HEK293T (cell line): Measurements from ENCODE around the gene VWA5B1.

Experiments used
- CTCF ChIA-PET: fragments of 350-600 bp; formaldehyde crosslinking; extraction: SDS; loops from one replicate; lab custom pipeline; 2021; ENCODE audit warnings: antibody characterized with exemption, inconsistent platforms; lab: Yijun Ruan, JAX
- POLR2A ChIA-PET: fragments of 350-600 bp; formaldehyde crosslinking; extraction: SDS; loops from one replicate; lab custom pipeline; 2020; ENCODE audit warnings: antibody characterized with exemption, inconsistent platforms; lab: Yijun Ruan, JAX
- DNase-seq: peaks from one replicate; pipeline ENCODE4 v3.0.0; 2012; ENCODE audit warnings: mixed read lengths; ENCODE audit errors: extremely low spot score
- ARNT ChIP-seq: fragments of 450-650 bp; IDR thresholded peaks from 2 replicates; pipeline ENCODE4 v1.6.1; 2017; ENCODE audit warnings: mild to moderate bottlenecking
- BHLHE40 ChIP-seq: fragments of 450-650 bp; IDR thresholded peaks from 2 replicates; pipeline ENCODE4 v1.6.1; 2016; ENCODE audit warnings: mild to moderate bottlenecking, moderate library complexity, borderline replicate concordance
- CTBP1 ChIP-seq: fragments of 450-650 bp; IDR thresholded peaks from 2 replicates; pipeline ENCODE4 v1.6.1; 2016; ENCODE audit warnings: borderline replicate concordance
- ELF4 ChIP-seq: fragments of 450-650 bp; IDR thresholded peaks from 2 replicates; pipeline ENCODE4 v1.6.1; 2017; ENCODE audit warnings: antibody characterized with exemption
- FOXA1 ChIP-seq: fragments of 450-650 bp; IDR thresholded peaks from 2 replicates; pipeline ENCODE4 v1.6.1; 2016; ENCODE audit warnings: mild to moderate bottlenecking
- FOXK2 ChIP-seq: fragments of 450-650 bp; IDR thresholded peaks from 2 replicates; pipeline ENCODE4 v1.6.1; 2016; ENCODE audit warnings: mild to moderate bottlenecking
- FOXM1 ChIP-seq: fragments of 450-650 bp; IDR thresholded peaks from 2 replicates; pipeline ENCODE4 v1.6.1; 2017; ENCODE audit warnings: mild to moderate bottlenecking, borderline replicate concordance
- HDGF ChIP-seq: fragments of 450-650 bp; IDR thresholded peaks from 2 replicates; pipeline ENCODE4 v1.6.1; 2017; ENCODE audit warnings: antibody characterized with exemption, borderline replicate concordance
- L3MBTL2 ChIP-seq: fragments of 450-650 bp; conservative IDR thresholded peaks from 2 replicates; pipeline ENCODE4 v1.6.1; 2016; ENCODE audit warnings: mild to moderate bottlenecking
- LEF1 ChIP-seq: fragments of 450-650 bp; IDR thresholded peaks from 2 replicates; pipeline ENCODE4 v1.6.1; 2017; ENCODE audit warnings: mild to moderate bottlenecking, borderline replicate concordance
- NFRKB ChIP-seq: fragments of 450-650 bp; IDR thresholded peaks from 2 replicates; pipeline ENCODE4 v1.6.1; 2016; ENCODE audit warnings: mild to moderate bottlenecking, moderate library complexity
- PKNOX1 ChIP-seq: fragments of 450-650 bp; IDR thresholded peaks from 2 replicates; pipeline ENCODE4 v1.6.1; 2016
- SP1 ChIP-seq: fragments of 450-650 bp; IDR thresholded peaks from 2 replicates; pipeline ENCODE4 v1.6.1; 2017
- SUZ12 ChIP-seq: fragments of 450-650 bp; IDR thresholded peaks from 2 replicates; pipeline ENCODE4 v1.6.1; 2016; ENCODE audit warnings: mild to moderate bottlenecking
- TARDBP ChIP-seq: fragments of 450-650 bp; IDR thresholded peaks from 2 replicates; pipeline ENCODE4 v1.6.1; 2016
- ZNF384 ChIP-seq: fragments of 450-650 bp; IDR thresholded peaks from 2 replicates; pipeline ENCODE4 v1.6.1; 2016

VWA5B1 gene, protein sequence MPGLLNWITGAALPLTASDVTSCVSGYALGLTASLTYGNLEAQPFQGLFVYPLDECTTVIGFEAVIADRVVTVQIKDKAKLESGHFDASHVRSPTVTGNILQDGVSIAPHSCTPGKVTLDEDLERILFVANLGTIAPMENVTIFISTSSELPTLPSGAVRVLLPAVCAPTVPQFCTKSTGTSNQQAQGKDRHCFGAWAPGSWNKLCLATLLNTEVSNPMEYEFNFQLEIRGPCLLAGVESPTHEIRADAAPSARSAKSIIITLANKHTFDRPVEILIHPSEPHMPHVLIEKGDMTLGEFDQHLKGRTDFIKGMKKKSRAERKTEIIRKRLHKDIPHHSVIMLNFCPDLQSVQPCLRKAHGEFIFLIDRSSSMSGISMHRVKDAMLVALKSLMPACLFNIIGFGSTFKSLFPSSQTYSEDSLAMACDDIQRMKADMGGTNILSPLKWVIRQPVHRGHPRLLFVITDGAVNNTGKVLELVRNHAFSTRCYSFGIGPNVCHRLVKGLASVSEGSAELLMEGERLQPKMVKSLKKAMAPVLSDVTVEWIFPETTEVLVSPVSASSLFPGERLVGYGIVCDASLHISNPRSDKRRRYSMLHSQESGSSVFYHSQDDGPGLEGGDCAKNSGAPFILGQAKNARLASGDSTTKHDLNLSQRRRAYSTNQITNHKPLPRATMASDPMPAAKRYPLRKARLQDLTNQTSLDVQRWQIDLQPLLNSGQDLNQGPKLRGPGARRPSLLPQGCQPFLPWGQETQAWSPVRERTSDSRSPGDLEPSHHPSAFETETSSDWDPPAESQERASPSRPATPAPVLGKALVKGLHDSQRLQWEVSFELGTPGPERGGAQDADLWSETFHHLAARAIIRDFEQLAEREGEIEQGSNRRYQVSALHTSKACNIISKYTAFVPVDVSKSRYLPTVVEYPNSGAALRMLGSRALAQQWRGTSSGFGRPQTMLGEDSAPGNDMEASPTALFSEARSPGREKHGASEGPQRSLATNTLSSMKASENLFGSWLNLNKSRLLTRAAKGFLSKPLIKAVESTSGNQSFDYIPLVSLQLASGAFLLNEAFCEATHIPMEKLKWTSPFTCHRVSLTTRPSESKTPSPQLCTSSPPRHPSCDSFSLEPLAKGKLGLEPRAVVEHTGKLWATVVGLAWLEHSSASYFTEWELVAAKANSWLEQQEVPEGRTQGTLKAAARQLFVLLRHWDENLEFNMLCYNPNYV

DNA sequence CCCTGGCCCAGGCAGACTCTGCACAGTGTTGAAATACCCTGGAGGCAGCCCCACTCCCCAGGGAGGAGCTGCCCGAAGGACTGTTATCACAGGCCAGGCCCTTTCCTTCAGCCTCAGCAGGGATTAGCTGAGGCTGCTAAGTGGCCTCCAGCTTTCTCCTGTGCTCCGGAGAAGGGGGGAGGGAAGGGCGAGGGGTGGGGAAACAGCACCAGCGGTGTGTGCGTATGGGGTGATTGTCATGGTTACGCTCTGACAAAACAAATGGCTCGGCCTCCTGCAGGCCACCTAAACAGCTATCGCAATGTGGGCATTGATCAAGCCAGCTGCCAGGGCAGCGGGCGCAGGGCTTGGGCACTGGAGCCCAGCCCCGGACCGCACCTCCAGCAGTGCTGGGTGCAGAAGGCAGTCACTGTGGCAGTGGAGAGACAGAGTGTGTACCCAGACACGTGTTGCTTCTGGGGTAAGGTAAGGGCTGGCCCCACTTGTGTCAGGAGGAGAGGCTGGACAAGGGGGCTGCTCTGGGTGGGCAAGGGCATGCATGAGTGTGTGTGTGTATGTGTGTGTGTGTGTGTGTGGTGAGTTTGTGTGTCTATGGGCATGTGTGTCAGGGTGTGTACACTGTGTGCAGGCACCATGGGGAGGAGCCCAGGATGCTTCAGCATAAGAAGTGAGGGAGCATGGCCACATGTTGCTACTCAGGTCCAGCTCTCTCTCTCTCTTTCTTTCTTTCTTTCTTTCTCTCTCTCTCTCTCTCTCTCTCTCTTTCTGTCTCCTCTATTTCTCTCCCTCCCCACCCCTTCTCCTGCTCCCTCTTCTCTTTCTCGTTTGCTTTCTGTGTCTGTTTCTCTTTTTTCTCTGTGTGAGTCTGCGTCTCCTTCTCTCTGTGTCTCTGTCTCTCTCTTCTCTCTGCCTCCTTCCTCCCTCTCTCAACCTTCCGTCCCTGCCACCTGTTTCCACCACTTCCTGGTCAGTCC, at the start of gene VWA5B1:
TSS of gene VWA5B1 (plus strand) at position 252 of the 974 bp plus-strand sequence. CDS start 19,727 bp downstream, outside the sequence.
- POLR2A ChIA-PET, result no interaction called here
- CTCF ChIA-PET, result no interaction called here
- peak; percentile 45 for DNase-seq
- no peak for TF ChIP-seq SP1
- TF ChIP-seq L3MBTL2, result no peak
- TF ChIP-seq CTBP1, result no peak
- no peak for TF ChIP-seq FOXM1
- no peak for TF ChIP-seq LEF1
- TF ChIP-seq SUZ12, result no peak
- no peak for TF ChIP-seq FOXK2
- TF ChIP-seq FOXA1, result no peak
- no peak for TF ChIP-seq ZNF384
- no peak for TF ChIP-seq HDGF

DNA sequence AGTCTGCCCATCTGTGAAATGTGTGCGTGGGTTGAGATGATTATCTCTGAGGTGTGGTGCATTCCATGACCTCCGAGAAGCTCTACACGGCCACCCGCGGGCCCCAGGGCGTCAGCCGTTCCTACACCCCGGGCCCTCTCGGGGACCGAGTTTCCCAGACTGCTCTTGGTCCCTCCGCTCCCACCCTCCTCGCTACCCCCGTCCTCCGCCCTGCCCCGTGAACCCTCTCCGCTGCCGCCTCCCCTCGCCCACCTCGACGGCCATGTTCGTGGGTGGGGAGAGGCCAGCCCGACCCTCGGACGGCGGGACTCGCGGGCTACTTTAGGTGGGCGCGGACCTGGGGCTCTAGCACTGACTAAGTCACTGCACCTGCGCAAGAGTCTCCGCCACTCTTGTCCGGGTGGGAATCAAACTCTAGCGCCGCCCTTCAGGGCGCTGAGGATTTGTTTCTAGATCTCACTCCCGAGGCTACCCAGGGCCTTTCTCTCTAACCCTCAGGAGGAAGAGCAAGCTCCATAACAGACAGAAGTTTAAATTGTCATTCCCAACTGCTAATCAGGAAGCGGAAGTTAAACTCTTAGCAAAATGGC, 47.7 kb upstream of the VWA5B1 start:
- no peak for DNase-seq
- CTCF ChIA-PET, result no interaction called here
- POLR2A ChIA-PET, result no interaction called here
- TF ChIP-seq L3MBTL2 (no peak), FOXM1 (no peak), FOXA1 (no peak), CTBP1 (no peak), NFRKB (no peak), FOXK2 (no peak), HDGF (no peak), LEF1 (no peak), SUZ12 (no peak), BHLHE40 (no peak), PKNOX1 (no peak), SP1 (no peak), ARNT (no peak), TARDBP (no peak)

DNA sequence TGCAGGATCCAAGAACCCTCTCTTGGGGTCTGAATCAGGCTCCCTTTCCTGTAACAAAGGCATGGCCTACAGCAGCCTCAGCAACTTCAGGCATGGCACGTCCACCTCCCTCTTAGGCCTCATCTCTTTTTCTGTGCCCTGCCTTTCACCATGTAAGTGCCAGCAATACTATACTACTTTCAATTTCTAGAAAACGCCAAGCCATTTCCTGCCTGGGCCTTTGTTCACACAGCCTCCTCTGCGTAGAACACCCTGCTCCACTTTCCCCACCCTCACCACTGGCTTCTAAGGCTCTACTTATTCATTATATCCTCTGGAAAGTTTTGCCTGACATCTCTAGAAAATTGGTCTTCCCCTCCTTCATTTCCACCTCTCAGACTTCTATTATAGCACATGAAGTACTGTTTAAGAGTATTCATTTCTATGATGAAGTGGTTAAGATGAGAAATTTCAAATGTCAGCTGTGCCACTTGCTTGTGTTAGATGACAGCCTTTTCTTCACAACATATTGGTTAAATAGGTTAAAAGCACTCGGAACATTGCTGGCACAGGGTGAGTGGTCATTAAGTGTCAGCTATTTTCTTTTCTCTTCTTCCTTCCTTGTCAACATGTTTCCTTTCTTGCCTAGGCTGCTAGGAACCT, 41.6 kb upstream of the VWA5B1 start:
- CTCF ChIA-PET, result no interaction called here
- POLR2A ChIA-PET, result no interaction called here

DNA sequence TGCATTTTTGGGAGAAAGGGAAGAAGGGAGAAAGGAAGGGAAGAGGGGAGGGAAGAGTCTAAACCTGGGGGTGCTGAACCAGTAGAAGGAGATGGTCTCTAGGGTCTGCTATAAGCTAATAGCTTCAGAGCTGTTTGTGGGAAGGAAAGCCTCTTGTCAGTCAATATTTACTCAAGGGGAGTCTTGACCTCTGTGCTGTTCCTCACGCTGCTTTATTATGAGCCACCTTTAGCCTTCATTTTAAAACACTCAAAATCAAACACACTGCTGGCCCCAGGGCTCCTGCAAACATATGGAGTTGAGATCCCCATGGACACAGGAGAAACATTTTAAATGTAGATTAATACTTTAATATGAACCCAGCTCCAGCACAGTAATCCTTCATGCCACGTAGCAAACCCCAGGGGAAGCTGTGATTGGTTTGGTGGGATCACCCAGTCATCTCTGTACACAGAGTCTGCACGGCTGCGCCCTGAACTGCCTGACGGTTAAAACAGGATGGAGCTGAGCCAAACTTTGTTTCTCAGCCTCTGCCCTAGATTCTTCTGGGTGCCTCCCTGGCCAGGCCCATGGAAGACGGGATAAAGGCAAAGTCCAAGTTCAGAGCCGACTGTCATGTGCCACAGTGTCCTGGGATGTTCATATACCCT, 40.2 kb upstream of the VWA5B1 start:
- POLR2A ChIA-PET, result no interaction called here

More for the DNA sequence above, 41.6 kb upstream of the VWA5B1 start:
- DNase-seq, result no peak
- TF ChIP-seq TARDBP, result no peak
- TF ChIP-seq FOXK2, result no peak
- no peak for TF ChIP-seq BHLHE40
- TF ChIP-seq L3MBTL2, result no peak
- no peak for TF ChIP-seq CTBP1
- TF ChIP-seq LEF1, result no peak
- TF ChIP-seq FOXA1, result no peak
- no peak for TF ChIP-seq FOXM1
- no peak for TF ChIP-seq PKNOX1
- TF ChIP-seq NFRKB, result no peak

GRCh38 chr1:20252587-20252986, 38.1 kb upstream of the VWA5B1 start:
- POLR2A ChIA-PET, result no interaction called here
- CTCF ChIA-PET, result no interaction called here
- TF ChIP-seq HDGF (no peak), PKNOX1 (no peak), FOXA1 (no peak), ZNF384 (no peak), SUZ12 (no peak), BHLHE40 (no peak), CTBP1 (no peak), FOXM1 (no peak)
- no peak for DNase-seq

More for the DNA sequence above, 40.2 kb upstream of the VWA5B1 start:
- DNase-seq, result no peak
- TF ChIP-seq HDGF, result no peak
- TF ChIP-seq FOXK2, result no peak
- TF ChIP-seq SUZ12, result no peak
- no peak for TF ChIP-seq SP1
- TF ChIP-seq TARDBP, result no peak
- TF ChIP-seq ELF4, result no peak
- CTCF ChIA-PET, result no interaction called here
